GM18505 (cell line): ENCODE results near the gene CRTC1.

Experiments
- ATAC-seq: cut with Tn5 transposase; IDR thresholded peaks from one replicate; pipeline ENCODE4 v1.9.1; 2021; ENCODE audit not compliant: unreplicated experiment
- POLR2A ChIP-seq: IDR thresholded peaks from 4 replicates; pipeline ENCODE4 v1.6.1; 2011; ENCODE audit warnings: borderline replicate concordance; ENCODE audit not compliant: insufficient read depth, insufficient read length; ENCODE audit errors: extremely low read depth

The CRTC1 gene

DNA sequence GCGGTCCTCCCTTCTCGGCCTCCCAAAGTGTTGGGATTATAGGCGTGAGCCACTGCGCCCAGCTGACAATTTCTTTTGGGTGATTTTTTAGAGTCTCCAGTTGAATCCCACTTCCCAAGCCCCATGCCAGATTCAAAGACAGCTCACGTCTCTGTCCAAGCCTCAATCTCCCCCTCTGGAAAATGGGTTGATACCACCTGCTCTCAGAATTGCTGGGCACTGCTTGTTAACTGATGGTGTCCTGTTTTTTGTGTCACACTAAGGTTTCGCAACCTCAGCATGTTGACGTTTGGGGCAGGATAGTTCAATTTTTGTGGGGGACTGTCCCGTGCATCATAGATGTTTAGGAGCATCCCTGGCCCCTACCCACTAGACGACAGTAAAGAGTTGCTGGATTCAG, 134.1 kb downstream of the CRTC1 start:
- no peak for ATAC-seq

GRCh38 chr19:18828786-18829185, 145.3 kb downstream of the CRTC1 start:
- TF ChIP-seq POLR2A, result no peak

More for the DNA sequence above, 134.1 kb downstream of the CRTC1 start:
- TF ChIP-seq POLR2A, result no peak

GRCh38 chr19:18830488-18830887, 147.0 kb downstream of the CRTC1 start:
- no peak for TF ChIP-seq POLR2A
- no peak for ATAC-seq

More at GRCh38 chr19:18828786-18829185, 145.3 kb downstream of the CRTC1 start:
- ATAC-seq, result no peak

- TF ChIP-seq POLR2A, result peak; percentile 95
- peak; percentile 57 for ATAC-seq
Observed at GRCh38 chr19:18831524-18832305, 148.2 kb downstream of the CRTC1 start, which contains the start of gene UPF1. UPF1 (plus strand) TSS chr19:18831959; CDS start chr19:18832210, 251 bp downstream.
